ENCODE data around the gene ZNF385D. TPM values are rescaled to one million over a fixed set of nuclear protein-coding genes. Genes with fewer than 3 reads are reported as not detected.

ZNF385D gene
- total and polyA plus RNA-seq, 2 of the 13 experiments (the other 11 are each of a cell fraction or from before 2014, with no cell fraction given) = not detected

DNA sequence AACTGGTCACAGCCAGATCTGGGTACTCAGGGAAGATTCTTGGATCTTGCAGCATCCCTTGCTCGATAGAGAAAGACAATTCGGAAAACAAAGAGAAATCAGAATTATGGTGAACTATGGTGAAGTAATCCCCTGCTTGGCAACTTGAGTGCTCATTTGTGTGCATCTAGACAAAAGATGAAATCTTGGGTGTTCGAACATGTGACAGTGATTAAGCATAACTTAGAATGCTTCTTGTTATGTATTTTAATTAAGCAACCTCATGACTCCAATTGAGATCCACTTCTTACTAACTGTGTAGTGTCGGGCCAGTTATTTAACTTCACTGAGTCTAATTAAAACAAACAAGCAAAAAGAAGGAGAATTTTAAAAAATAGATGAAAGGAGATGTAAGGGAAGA lies 56.5 kb downstream of the ZNF385D start (continued):
- TF ChIP-seq, protein P1, sequence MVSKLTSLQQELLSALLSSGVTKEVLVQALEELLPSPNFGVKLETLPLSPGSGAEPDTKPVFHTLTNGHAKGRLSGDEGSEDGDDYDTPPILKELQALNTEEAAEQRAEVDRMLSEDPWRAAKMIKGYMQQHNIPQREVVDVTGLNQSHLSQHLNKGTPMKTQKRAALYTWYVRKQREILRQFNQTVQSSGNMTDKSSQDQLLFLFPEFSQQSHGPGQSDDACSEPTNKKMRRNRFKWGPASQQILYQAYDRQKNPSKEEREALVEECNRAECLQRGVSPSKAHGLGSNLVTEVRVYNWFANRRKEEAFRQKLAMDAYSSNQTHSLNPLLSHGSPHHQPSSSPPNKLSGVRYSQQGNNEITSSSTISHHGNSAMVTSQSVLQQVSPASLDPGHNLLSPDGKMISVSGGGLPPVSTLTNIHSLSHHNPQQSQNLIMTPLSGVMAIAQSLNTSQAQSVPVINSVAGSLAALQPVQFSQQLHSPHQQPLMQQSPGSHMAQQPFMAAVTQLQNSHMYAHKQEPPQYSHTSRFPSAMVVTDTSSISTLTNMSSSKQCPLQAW (CRISPR knock-in tag; IDR thresholded peaks at IDR 0.05) = no peak
- no peak for TF ChIP-seq FOSL2 (CRISPR knock-in tag; IDR thresholded peaks at IDR 0.05)

DNA sequence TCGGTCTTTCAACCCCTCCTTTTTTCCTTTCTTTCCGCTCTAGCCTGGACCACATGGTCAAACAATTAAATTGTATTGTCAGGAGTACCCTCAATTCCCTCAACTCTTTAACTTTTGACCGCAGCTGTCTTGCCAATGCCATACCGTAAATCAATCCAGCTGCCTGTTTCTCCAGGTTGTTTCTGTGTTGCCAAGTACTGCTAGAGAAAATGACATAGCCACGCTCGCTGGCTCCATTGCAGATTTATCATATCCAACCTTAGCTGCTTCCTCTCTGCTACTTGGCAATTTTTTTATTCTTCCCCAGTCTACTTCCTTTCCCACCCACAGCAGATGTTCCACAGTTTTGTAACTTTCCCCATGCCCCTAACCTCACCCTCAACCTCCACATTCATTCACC lies 60.0 kb downstream of the ZNF385D start:
- 3% methylated on average over 6 of the region's 6 CpGs for WGBS (ENCODE audit: low lambda C conversion rate)
- Histone ChIP-seq H3K4me1 (ENCODE audit: insufficient read depth, low read length) (no peaks in the 10 kb centered on the region), H2AFZ (ENCODE audit: low read length) (no peak overlapping the region), H3K27me3 (ENCODE audit: control insufficient read depth in 1 of 2, insufficient read depth in 2 of 2, low read length in 2 of 2) (no peaks in the 10 kb centered on the region), H3K4me2 (ENCODE audit: low read depth, low read length) (no peak overlapping the region), H3K36me3 (replicated peaks in 1 of 2; ENCODE audit: control insufficient read depth in 1 of 2, insufficient read depth in 2 of 2, low read length in 2 of 2) (no peaks in the 10 kb centered on the region), H3K27ac (ENCODE audit: extremely low read length, insufficient read depth, low read length) (no peak overlapping the region), H3K4me3 (replicated peaks in 1 of 3; ENCODE audit: insufficient read depth in 1 of 3, low read depth in 2 of 3, low read length in 3 of 3) (no peak overlapping the region), H4K20me1 (ENCODE audit: insufficient read depth, low read length) (no peaks in the 10 kb centered on the region), H3K79me2 (ENCODE audit: insufficient read depth, low read length) (no peaks in the 10 kb centered on the region), H3K9me3 (ENCODE audit: low read length) (no peaks in the 10 kb centered on the region), H3K9ac (ENCODE audit: insufficient read depth, low read depth, low read length) (no peak overlapping the region)
- no peak for DNase-seq (ENCODE audit: low spot score)
- ATAC-seq = no peak
- intact Hi-C loops (cut with micrococcal nuclease; ENCODE audit: unreplicated experiment) = no loop called here
- CTCF ChIA-PET (ENCODE audit: low intra/inter-chr PET ratio, low total read pairs) = no interaction called here
- TF ChIP-seq, protein P2, sequence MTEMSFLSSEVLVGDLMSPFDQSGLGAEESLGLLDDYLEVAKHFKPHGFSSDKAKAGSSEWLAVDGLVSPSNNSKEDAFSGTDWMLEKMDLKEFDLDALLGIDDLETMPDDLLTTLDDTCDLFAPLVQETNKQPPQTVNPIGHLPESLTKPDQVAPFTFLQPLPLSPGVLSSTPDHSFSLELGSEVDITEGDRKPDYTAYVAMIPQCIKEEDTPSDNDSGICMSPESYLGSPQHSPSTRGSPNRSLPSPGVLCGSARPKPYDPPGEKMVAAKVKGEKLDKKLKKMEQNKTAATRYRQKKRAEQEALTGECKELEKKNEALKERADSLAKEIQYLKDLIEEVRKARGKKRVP (CRISPR knock-in tag; IDR thresholded peaks at IDR 0.05) = no peak
- TF ChIP-seq ZNF354B (CRISPR knock-in tag; IDR thresholded peaks at IDR 0.05) (no peak), TBX3 (IDR thresholded peaks at IDR 0.05; ENCODE audit: borderline replicate concordance) (no peak)
- FAIRE-seq = no peak
- POLR2A ChIA-PET = no interaction called here
- in situ Hi-C loops (cut with HindIII; ENCODE audit: extremely low pct_ligation_motif_present, low pct_unique_long_range_greater_than_20kb) = no loop called here
- BruUV-seq (replicated peaks) = no TSS peak

Measured in HepG2 (cell line).